ENCODE results near the gene ZNF835.

Gene ZNF835

DNA sequence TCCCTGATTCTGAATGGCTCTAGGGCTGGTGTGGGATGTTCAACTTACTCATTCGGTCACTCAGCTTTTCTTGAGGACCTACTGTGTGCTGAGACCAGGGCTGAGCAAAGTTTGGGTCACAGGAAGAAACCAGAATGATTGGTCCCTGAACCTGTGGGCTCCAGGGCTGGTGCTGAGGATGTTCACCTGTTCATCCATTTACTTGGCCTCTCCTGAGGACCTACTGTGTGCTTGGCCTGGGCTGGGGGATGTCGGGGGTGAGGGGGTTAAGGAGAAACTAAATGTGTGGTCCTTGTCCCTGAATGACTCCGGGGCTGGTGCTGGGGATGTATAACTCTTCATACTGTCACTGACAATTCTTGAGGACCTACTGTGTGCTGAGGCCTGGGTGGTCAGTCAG lies 10.3 kb downstream of the ZNF835 start:
- FAIRE-seq = no peak

DNA sequence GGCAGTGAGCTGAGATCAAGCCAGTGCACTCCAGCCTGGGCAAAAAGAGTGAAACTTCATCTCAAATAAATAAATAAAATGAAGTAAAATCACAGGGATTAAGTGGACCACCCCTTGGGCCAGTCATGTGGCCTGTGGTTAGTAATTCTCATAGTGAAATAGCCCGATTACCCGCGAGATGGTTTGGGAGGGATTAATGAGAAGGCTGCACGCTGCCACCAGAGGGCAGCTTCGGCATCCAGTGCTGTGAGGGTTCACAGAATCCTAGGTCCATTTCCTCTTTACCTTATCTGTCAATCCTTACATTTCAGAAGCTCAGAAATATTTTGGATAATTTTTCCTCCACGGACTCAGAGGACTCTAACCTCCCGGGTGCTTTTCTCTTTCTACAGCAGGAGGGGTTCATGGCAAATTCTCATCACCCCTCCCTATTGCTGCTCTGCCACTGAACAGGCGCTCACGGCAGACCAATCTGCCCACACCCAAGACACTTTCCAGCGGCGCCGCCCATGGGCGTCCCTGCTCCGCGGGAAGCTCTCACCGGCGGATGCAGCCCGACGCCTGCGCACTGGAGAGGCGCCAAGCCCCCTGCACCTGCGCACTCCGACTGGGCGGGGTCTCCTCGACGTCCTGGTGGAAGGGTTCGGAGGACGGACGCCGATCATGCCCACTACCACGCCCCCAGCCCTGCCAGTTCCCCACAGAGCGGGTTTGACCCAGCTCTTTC lies 11.0 kb downstream of the ZNF835 start:
- FAIRE-seq = no peak

DNA sequence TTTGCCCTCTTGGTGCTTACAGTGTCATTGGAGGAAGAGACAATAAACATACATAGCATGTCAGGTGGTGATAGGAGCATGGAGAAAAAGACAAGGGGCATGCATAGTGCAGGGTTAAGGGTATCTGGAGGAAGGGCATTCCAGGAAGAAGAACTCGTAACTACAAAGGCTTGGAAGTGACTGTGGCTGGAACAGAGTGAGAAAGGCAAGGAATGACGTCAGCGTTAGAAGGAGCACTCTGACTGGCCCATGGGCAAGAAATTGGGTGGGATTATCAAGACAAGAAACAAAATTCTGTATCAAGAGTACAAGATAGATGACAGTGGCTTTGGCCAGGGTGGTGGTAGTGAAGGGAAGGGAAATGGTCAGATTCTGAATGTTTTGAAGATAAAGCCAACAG lies 17.4 kb downstream of the ZNF835 start:
- FAIRE-seq = no peak

DNA sequence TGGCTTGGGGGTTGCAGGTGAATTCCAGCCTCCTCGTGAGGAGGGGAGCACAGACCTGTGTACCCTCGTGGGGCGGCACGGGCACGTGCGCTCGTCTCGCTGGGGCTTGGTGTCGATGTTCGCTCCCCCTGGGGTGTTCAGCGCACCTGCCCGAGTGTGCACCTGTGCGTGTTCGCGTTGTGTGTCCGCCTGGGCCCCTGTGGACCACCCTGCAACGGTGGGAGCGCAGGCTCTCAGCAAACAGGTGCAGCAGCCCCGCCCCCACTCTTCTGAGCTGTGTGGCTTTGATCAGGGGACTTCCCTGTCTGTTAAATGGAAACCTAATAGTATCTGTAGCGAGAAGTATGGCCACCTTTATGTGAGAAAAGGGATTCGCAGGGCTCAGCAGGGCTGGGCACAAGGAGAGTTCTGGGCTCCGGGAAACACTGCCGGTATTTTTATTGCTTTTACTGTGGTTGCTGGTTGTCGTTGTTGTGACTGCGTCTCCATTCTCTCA lies 28.0 kb downstream of the ZNF835 start:
- FAIRE-seq = no peak

DNA sequence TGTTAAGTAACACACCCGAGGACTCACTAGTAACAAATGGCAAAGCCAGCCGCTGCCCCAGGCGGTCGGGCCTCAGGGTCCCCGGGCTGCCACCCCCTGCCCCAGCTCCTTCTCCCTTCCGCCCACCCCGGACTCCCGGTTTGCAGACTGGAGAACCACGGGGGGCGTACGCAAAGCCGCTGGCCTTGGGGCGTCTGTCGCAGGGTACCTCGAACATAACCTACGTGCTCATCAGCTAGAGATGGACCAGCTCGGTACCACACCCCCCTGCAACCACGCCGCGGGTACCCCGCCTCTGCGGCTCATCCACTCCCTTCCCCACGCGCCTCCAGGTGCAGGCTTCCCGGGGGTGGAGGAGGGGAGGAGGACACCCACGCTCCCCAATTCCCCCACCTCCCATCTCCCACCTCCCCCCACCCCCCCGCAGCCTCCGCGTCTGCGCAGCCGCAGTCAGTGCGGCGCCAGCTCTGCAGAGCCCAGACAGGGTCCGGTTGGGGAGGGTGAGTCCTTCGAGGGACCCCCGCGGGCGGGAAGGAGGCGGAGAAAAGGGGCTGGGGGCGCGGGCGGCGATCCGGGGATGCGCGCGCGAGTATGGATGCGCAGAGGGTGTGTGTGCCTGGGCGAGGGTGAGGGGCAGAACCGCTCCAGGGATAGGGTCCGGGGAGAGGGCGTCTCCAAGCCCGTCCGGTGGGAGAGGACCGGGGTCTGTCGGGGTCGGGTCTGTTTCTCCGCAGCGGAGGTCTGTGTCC lies 28.7 kb downstream of the ZNF835 start, which contains the start of gene SMIM17:
Gene SMIM17 (plus strand): TSS at position 449 of the 749 bp plus-strand sequence. CDS start 2,509 bp downstream, outside the sequence.
- FAIRE-seq = no peak

DNA sequence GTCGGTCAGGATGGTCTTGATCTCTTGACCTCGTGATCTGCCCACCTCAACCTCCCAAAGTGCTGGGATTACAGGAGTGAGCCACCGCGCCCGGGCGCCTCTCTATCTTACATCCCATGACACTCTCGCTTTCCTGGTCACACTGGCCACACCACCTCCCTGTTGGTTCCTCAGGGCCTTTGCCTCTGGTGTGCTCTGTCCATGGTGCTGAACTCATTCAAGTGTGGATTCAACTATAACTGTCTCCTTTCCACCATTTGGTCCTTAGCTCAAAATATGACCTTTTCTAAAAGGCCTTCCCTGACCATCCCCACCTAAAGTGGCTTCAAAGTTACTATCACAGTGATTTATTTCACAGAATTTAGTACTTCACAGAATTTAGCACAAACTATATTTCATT lies 32.3 kb downstream of the ZNF835 start:
- FAIRE-seq = no peak

DNA sequence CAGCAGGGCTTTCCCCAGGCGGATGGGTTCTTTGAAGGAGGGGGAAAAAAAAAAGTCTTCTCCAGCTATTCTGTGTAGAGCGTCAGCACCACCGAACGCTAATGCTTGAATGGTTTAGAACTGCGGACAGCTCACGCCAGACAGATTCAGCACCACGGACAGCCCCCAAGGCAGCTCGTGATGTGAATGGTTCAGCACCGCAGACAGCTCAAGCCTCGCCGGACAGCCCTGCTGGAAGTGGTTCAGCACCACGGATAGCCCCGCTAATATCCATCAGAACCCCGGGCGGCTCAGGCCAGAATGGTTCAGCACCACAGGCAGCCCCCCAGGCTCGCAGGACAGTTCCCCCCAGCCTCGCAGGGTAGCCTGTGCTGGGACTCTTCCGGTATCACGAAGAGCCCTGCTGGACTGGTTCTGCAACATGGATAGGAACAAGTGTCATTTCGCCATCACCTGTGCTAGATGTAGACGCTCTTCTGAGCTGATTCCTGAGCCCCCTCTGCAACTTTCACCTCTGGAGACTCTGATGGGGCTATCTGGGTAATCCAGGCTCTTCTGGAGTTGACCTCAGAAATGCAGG lies 33.5 kb downstream of the ZNF835 start:
- no peak for FAIRE-seq

DNA sequence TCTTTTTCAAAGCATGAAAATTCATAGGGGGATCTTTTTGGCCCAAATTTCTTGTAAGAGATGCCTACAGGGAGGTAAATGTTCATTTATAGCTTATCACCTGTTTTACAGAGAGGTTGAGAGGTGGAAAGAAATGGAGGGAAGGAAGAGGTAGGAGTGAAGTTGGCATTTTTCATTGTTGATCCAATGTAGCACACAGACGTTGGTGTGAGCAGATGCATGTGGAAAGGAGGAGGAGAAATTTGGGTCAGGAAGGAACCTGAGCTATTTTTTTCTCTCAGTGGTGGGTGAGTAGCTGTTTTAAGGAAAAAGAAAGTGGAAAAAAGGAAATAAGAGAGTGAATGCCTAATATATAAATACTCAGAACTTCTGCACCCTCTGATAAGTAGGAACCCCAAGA lies 38.5 kb downstream of the ZNF835 start:
- no peak for FAIRE-seq

DNA sequence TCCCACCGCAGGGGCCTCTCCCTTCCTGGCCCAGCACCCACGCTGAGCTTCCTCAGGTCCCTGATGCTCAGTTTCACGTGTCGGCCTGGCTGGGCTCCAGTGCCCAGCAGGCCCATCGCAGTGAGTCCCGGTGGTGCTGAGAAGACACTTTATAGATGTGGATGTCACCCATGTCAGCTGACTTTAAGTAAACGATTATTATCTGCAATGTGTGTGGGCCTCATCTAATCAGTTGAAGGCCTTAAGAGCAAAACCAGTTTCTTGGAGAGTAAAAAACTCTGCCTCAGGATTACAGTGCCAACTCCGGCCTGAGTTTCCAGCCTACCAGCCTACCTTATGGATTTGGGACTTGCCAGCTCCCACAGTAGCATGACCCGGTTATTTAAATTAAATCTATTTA lies 45.8 kb downstream of the ZNF835 start:
- FAIRE-seq = no peak

DNA sequence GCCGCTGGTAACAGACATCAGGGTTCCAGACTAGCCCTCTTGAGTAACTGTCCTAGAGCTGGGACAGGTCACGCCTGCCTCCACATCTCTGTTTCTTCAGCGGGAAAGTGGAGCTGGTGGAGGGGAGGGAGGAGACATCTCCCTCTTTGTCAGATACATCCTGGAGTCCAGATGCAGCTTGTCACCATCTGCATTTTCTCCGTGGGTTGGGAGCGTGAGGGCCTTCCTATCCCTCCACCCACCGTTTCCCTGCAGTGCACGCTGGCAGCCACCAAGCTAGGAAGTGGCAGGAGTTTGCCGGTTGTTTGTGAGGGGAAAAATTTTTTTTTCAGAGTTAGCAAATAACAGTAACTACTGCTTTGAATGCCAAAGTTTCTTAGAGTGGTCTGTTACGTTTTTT lies 48.6 kb downstream of the ZNF835 start:
- no peak for FAIRE-seq

DNA sequence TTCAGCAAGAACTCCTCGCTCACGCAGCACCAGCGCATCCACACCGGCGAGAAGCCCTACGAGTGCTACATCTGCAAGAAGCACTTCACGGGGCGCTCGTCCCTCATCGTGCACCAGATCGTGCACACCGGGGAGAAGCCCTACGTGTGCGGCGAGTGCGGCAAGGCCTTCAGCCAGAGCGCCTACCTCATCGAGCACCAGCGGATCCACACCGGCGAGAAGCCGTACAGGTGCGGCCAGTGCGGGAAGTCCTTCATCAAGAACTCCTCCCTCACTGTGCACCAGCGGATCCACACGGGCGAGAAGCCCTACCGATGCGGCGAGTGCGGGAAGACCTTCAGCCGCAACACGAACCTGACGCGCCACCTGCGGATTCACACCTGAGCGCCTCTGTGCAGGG lies 49.2 kb downstream of the ZNF835 start:
- FAIRE-seq = no peak

DNA sequence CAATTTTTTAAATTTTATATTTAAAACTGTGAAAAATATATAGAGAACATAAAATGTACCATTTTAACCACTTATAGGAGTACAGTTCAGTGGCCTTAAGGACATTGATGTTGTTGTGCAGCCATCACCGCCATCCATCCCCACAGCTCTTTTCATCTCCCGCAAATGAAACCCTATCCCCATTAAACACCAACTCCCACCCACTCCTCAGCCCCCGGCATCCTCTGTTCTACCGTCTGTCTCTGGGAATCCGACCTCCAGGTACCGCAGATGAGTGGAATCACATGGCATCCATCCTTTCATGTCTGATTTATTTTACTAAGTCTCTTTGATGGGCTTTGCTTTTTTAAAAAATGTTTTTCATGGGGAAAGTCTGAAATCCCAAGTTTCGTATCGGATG lies 52.4 kb downstream of the ZNF835 start:
- no peak for FAIRE-seq

DNA sequence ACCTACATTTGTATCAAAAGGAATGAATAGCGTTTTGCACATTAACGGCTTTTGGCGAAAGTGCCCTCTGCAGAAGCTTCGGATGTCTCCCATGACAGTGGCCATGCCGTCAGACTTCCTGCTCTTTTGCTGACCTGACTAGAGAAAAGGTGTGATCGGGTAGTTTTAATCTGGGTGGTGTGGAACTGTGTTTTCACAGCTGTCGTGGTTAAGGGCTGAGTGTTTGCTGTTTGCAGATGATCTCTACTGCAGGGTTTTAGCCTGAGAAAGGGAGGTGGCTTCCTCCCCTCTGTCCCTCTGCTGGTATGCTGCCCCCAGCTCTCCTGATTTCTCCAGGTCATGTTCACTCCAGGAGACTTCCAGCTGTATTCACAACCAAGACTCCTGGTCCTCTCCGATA lies 54.0 kb downstream of the ZNF835 start:
- FAIRE-seq = no peak

DNA sequence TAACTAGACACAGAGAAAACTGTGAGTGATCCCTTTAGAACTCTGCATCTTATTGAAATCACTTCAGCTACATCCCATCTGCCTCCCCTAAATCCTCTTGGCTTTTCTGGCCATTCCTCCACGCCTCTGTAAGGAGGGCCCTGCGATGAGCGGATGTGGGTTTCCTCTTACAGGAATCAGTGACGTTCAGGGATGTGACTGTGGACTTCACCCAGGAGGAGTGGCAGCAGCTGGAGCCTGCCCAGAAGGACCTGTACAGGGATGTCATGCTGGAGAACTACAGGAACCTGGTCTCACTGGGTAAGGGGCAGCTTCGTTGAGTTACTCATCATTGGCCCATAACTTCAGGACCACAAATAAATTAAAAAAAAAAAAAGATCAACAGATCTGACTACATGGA lies 57.9 kb downstream of the ZNF835 start:
- FAIRE-seq = no peak

DNA sequence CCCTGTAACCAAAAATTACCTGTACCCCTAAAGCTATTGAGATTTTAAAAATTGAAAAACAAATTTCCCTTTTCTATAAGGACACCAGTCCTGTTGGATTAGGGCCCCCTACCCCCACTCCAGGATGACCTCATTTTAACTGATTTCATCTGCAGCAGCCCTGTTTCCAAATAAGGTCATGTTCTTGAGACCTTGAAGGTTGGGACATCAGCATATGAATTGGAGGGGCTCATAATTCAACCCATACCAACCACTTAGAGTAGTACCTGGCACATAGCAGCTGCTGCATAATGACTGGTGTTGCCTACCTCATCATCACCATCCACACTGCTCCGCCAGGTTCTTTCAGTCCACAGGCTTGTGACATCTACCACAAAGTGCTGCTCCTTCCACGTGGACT lies 58.8 kb downstream of the ZNF835 start:
- no peak for FAIRE-seq
